Measurements from ENCODE around the gene AGPAT3.

AGPAT3 gene

GRCh38 chr21:43879348-43880110, 14.5 kb downstream of the AGPAT3 start:
- no peak for TF ChIP-seq CTCF (IDR thresholded peaks at IDR 0.05; ENCODE audit: insufficient read depth, low read length, poor library complexity, severe bottlenecking)
- H3K4me3 ChIP-seq (replicated peaks; ENCODE audit: low read depth, low read length): no peak overlapping the region
- no peaks in the 10 kb centered on the region for H3K27me3 ChIP-seq (replicated peaks; ENCODE audit: control insufficient read depth, insufficient read depth, low read length)
- no peak for DNase-seq (ENCODE audit: extremely low read depth, insufficient read length)
- H3K36me3 ChIP-seq (ENCODE audit: control insufficient read depth, insufficient read depth, low read length): peaks cover 15% of the 10 kb centered on the region

- Histone ChIP-seq H3K27me3 (replicated peaks; ENCODE audit: control insufficient read depth, insufficient read depth, low read length) (no peaks in the 10 kb centered on the region), H3K4me3 (replicated peaks; ENCODE audit: low read depth, low read length) (no peak overlapping the region), H3K36me3 (ENCODE audit: control insufficient read depth, insufficient read depth, low read length) (peaks cover 15% of the 10 kb centered on the region)
- TF ChIP-seq CTCF (IDR thresholded peaks at IDR 0.05; ENCODE audit: insufficient read depth, low read length, poor library complexity, severe bottlenecking): no peak
- DNase-seq (ENCODE audit: extremely low read depth, insufficient read length): no peak
Observed at GRCh38 chr21:43880111-43880985, 15.3 kb downstream of the AGPAT3 start.

DNA sequence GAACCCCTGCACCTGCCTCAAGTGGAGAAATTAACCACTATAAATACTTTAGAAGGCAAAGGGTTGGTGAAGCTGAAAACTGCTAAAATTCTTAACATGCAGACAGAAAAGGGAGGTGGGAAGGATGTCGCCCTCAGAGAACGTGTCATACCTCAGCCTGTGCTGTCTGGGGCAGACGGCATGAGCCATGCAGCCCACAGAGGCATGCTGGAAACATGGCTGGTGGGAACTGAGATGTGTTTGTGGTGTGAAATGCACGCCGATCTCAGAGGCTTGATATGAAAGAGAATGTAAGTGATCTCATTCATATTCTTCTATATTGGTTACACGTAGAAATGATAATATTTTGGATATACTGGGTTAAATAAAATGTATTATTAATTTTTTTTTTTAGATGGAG, 16.3 kb downstream of the AGPAT3 start:
- no peak for DNase-seq (ENCODE audit: extremely low read depth, insufficient read length)
- Histone ChIP-seq H3K27me3 (replicated peaks; ENCODE audit: control insufficient read depth, insufficient read depth, low read length) (no peaks in the 10 kb centered on the region), H3K36me3 (ENCODE audit: control insufficient read depth, insufficient read depth, low read length) (peaks cover 18% of the 10 kb centered on the region), H3K4me3 (replicated peaks; ENCODE audit: low read depth, low read length) (no peak overlapping the region)
- no peak for TF ChIP-seq CTCF (IDR thresholded peaks at IDR 0.05; ENCODE audit: insufficient read depth, low read length, poor library complexity, severe bottlenecking)

DNA sequence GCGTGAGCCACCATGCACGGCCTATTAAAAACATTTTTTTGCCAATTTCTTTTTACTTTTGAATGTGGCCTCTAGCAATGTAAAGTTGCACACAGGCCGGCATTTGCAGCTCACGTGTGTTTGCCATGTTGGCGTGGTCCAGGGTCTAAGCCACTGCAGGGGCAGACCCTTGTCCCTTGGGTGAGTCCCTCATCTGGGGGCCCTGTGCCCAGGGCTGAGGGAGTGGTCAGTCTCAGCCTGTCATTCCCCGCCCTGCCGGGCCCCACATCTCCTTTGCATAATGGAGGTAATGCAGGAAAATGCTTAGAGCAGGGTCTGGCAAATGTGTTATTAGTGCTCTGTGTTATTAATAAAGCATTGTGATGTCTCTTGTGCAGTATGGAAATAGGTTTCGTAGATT, 16.9 kb downstream of the AGPAT3 start:
- no peak for DNase-seq (ENCODE audit: extremely low read depth, insufficient read length)
- no peak for TF ChIP-seq CTCF (IDR thresholded peaks at IDR 0.05; ENCODE audit: insufficient read depth, low read length, poor library complexity, severe bottlenecking)
- peaks cover 19% of the 10 kb centered on the region for H3K36me3 ChIP-seq (ENCODE audit: control insufficient read depth, insufficient read depth, low read length)

GRCh38 chr21:43882952-43883545, 18.0 kb downstream of the AGPAT3 start:
- TF ChIP-seq CTCF (IDR thresholded peaks at IDR 0.05; ENCODE audit: insufficient read depth, low read length, poor library complexity, severe bottlenecking): no peak
- no peak for DNase-seq (ENCODE audit: extremely low read depth, insufficient read length)
- Histone ChIP-seq H3K36me3 (ENCODE audit: control insufficient read depth, insufficient read depth, low read length) (peaks cover 18% of the 10 kb centered on the region), H3K4me3 (replicated peaks; ENCODE audit: low read depth, low read length) (no peak overlapping the region), H3K27me3 (replicated peaks; ENCODE audit: control insufficient read depth, insufficient read depth, low read length) (no peaks in the 10 kb centered on the region)

More for the DNA sequence above, 16.9 kb downstream of the AGPAT3 start:
- H3K27me3 ChIP-seq (replicated peaks; ENCODE audit: control insufficient read depth, insufficient read depth, low read length): no peaks in the 10 kb centered on the region
- no peak overlapping the region for H3K4me3 ChIP-seq (replicated peaks; ENCODE audit: low read depth, low read length)

Data from GM06990 (cell line).